Measurements from ENCODE around the gene CDHR5. TPM values are rescaled to one million over a fixed set of nuclear protein-coding genes. Genes with fewer than 3 reads are reported as not detected.

The CDHR5 gene, protein sequence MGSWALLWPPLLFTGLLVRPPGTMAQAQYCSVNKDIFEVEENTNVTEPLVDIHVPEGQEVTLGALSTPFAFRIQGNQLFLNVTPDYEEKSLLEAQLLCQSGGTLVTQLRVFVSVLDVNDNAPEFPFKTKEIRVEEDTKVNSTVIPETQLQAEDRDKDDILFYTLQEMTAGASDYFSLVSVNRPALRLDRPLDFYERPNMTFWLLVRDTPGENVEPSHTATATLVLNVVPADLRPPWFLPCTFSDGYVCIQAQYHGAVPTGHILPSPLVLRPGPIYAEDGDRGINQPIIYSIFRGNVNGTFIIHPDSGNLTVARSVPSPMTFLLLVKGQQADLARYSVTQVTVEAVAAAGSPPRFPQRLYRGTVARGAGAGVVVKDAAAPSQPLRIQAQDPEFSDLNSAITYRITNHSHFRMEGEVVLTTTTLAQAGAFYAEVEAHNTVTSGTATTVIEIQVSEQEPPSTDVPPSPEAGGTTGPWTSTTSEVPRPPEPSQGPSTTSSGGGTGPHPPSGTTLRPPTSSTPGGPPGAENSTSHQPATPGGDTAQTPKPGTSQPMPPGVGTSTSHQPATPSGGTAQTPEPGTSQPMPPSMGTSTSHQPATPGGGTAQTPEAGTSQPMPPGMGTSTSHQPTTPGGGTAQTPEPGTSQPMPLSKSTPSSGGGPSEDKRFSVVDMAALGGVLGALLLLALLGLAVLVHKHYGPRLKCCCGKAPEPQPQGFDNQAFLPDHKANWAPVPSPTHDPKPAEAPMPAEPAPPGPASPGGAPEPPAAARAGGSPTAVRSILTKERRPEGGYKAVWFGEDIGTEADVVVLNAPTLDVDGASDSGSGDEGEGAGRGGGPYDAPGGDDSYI
- total RNA-seq, result not detected in 2 replicates
- not detected in 2 replicates for polyA plus RNA-seq
- polyA plus RNA-seq (2012), result not detected in 2 replicates
- polyA minus RNA-seq (ENCODE audit: low replicate concordance), result not detected in 2 replicates

GRCh38 chr11:624705-625635 lies at the start of gene CDHR5:
CDHR5 (minus strand) TSS chr11:624955; CDS start chr11:624902, 53 bp downstream.
- H3K4me2 ChIP-seq (ENCODE audit: extremely low read depth, insufficient read depth, low read length), result no peak within 1 kb of the TSS
- no peak within 1 kb of the TSS for H3K27ac ChIP-seq (ENCODE audit: insufficient read depth, low read length)
- no peak for DNase-seq (ENCODE audit: low read depth in 2 of 2)
- H3K36me3 ChIP-seq (ENCODE audit: control insufficient read depth, insufficient read depth, low read length), result no peaks in the 10 kb centered on the region
- H3K9ac ChIP-seq (ENCODE audit: insufficient read depth, low read length), result no peak within 1 kb of the TSS
- no peaks in the 10 kb centered on the region for H3K79me2 ChIP-seq (ENCODE audit: control insufficient read depth, insufficient read depth, low read length)
- no peak for TF ChIP-seq EZH2 (IDR thresholded peaks at IDR 0.05; ENCODE audit: low read length, missing control alignments)
- TF ChIP-seq, protein P1, sequence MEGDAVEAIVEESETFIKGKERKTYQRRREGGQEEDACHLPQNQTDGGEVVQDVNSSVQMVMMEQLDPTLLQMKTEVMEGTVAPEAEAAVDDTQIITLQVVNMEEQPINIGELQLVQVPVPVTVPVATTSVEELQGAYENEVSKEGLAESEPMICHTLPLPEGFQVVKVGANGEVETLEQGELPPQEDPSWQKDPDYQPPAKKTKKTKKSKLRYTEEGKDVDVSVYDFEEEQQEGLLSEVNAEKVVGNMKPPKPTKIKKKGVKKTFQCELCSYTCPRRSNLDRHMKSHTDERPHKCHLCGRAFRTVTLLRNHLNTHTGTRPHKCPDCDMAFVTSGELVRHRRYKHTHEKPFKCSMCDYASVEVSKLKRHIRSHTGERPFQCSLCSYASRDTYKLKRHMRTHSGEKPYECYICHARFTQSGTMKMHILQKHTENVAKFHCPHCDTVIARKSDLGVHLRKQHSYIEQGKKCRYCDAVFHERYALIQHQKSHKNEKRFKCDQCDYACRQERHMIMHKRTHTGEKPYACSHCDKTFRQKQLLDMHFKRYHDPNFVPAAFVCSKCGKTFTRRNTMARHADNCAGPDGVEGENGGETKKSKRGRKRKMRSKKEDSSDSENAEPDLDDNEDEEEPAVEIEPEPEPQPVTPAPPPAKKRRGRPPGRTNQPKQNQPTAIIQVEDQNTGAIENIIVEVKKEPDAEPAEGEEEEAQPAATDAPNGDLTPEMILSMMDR (conservative IDR thresholded peaks at IDR 0.05 in 1 of 2, IDR thresholded peaks at IDR 0.05 in 1 of 2; ENCODE audit: low read depth in 1 of 2, low read length in 2 of 2), result no peak
- no peaks in the 10 kb centered on the region for H3K9me3 ChIP-seq (ENCODE audit: control insufficient read depth, insufficient read depth, low read depth, low read length)
- H3K4me1 ChIP-seq (ENCODE audit: control insufficient read depth, extremely low read depth, insufficient read depth, low read length), result peaks cover 2% of the 10 kb centered on the region
- no peaks in the 10 kb centered on the region for H3K27me3 ChIP-seq (ENCODE audit: control insufficient read depth, insufficient read depth, low read length)
- no peak within 1 kb of the TSS for H2AFZ ChIP-seq (ENCODE audit: low read length)
- H3K4me3 ChIP-seq (replicated peaks in 1 of 4; ENCODE audit: control extremely low read depth in 1 of 4, insufficient read depth in 1 of 4, low read depth in 3 of 4, low read length in 4 of 4), result no peak within 1 kb of the TSS
- no peaks in the 10 kb centered on the region for H4K20me1 ChIP-seq (ENCODE audit: control insufficient read depth, extremely low read depth, insufficient read depth, low read length)

- H3K9me3 ChIP-seq (ENCODE audit: control insufficient read depth, insufficient read depth, low read depth, low read length), result no peaks in the 10 kb centered on the region
- TF ChIP-seq EZH2 (IDR thresholded peaks at IDR 0.05; ENCODE audit: low read length, missing control alignments), result no peak
- TF ChIP-seq, protein P1 (conservative IDR thresholded peaks at IDR 0.05 in 1 of 2, IDR thresholded peaks at IDR 0.05 in 1 of 2; ENCODE audit: low read depth in 1 of 2, low read length in 2 of 2), result no peak
Measured at GRCh38 chr11:674406-674805, 49.7 kb upstream of the CDHR5 start.

More at GRCh38 chr11:674406-674805, 49.7 kb upstream of the CDHR5 start:
- Histone ChIP-seq H3K4me1 (ENCODE audit: control insufficient read depth, extremely low read depth, insufficient read depth, low read length) (no peaks in the 10 kb centered on the region), H3K79me2 (ENCODE audit: control insufficient read depth, insufficient read depth, low read length) (no peaks in the 10 kb centered on the region), H3K4me2 (ENCODE audit: extremely low read depth, insufficient read depth, low read length) (no peak overlapping the region), H4K20me1 (ENCODE audit: control insufficient read depth, extremely low read depth, insufficient read depth, low read length) (no peaks in the 10 kb centered on the region), H3K36me3 (ENCODE audit: control insufficient read depth, insufficient read depth, low read length) (peaks cover 10% of the 10 kb centered on the region), H3K4me3 (replicated peaks in 1 of 4; ENCODE audit: control extremely low read depth in 1 of 4, insufficient read depth in 1 of 4, low read depth in 3 of 4, low read length in 4 of 4) (no peak overlapping the region), H2AFZ (ENCODE audit: low read length) (no peak overlapping the region), H3K27ac (ENCODE audit: insufficient read depth, low read length) (no peak overlapping the region), H3K27me3 (ENCODE audit: control insufficient read depth, insufficient read depth, low read length) (no peaks in the 10 kb centered on the region), H3K9ac (ENCODE audit: insufficient read depth, low read length) (no peak overlapping the region)
- DNase-seq (ENCODE audit: low read depth in 2 of 2), result no peak

All from fibroblast of lung (primary cell).